GM19328 (cell line): ENCODE results near the gene ZDHHC8.

ENCODE experiments used
- ATAC-seq: cut with Tn5 transposase; IDR thresholded peaks from one replicate; pipeline ENCODE4 v1.9.1; 2021; ENCODE audit warnings: mild to moderate bottlenecking, moderate library complexity; ENCODE audit not compliant: unreplicated experiment

Gene ZDHHC8

GRCh38 chr22:20142711-20143621 lies 11.4 kb downstream of the ZDHHC8 start:
- ATAC-seq, result no peak

- no peak for ATAC-seq
These were observed 12.5 kb downstream of the ZDHHC8 start for GRCh38 chr22:20143883-20144665.

DNA sequence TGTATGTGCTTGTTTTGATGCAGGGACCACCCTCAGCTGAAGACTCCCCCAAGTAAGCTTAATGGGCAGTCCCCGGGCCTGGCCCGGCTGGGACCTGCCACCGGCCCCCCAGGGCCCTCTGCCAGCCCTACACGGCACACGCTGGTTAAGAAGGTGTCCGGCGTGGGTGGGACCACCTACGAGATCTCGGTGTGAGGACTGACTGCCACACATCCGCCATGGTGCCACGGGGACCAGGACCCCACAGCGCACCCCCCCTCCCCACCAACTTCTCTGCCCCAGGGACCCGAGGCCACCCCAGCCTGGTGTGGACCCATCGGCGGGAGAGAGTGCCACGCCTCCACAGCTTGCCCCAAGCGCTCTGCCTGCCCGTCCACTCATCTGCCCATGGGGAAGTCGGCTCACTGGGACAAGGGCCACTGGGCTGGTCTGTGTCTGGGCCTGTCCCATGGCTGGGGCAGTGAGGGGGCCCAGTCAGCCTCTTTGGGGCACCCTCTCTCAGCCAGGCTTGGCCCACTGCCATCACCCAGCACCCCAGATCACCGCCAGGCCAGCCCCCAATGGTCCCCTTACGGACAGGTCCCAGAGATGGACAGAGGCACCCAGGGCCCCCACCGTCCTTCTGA lies 13.7 kb downstream of the ZDHHC8 start:
- no peak for ATAC-seq

- ATAC-seq, result no peak
These were observed 14.2 kb downstream of the ZDHHC8 start for GRCh38 chr22:20145832-20146223.

DNA sequence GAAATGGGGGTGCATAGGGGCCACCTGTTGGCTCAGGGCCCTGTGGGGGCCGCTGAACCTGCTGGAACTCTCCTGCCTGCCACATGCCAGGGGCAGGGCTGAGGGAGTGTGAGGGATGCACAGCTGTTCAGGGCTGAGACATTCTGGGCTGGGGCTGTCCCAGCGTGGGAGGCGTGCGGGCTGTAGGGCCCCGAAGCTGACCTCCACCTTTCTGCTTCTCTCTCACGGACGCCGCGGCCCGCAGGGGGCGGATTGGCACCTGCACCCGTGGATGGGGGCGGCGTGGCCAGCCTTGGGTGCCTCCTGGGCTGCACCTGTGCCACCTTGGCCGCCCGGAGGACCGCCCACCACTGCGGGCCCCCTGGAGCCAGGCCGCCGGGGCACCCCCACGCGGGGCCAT lies 15.2 kb downstream of the ZDHHC8 start:
- no peak for ATAC-seq

- ATAC-seq, result no peak
These were observed 15.8 kb downstream of the ZDHHC8 start for GRCh38 chr22:20147237-20147988.

DNA sequence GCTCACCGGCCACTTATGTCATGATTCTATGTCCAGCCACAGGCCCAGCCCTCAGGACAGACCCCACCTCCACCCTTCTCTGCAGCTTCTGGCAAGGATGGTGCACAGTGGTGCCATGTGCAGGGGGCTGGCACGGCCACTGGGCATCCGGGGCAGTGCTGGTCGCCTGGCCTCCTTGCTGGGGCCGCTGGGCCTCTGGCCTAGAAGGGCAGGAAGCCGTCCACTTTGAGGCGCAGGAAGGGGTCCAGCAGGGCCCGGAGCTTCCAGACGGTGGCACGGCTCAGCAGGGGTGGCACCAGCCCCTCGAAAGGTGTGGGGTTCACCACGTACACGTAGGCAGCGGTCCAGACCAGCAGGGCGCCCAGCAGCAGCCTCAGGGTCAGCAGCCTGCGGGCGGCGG lies 16.8 kb downstream of the ZDHHC8 start:
- ATAC-seq, result no peak

- no peak for ATAC-seq
These were observed 17.9 kb downstream of the ZDHHC8 start for GRCh38 chr22:20149257-20150250.

GRCh38 chr22:20150381-20151275 lies 19.0 kb downstream of the ZDHHC8 start, which contains the start of gene CCDC188:
Gene CCDC188, minus strand, starts transcription at chr22:20151055. Its CDS starts 69 bp downstream, at chr22:20150986.
- no peak for ATAC-seq

DNA sequence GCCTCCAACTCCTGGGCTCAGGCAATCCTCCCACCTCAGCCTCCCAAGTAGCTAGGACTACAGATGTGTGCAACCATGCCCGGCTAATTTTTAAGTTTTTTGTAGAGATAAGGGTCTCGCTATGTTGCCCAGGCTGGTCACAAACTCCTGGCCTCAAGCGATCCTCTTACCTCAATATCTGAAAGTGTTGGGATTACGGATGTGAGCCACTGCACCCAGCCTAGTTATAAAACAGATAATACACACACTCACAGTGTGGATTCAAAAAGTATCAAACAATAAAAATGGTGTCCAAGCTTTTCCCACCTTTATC lies 19.6 kb downstream of the ZDHHC8 start:
- ATAC-seq, result no peak

DNA sequence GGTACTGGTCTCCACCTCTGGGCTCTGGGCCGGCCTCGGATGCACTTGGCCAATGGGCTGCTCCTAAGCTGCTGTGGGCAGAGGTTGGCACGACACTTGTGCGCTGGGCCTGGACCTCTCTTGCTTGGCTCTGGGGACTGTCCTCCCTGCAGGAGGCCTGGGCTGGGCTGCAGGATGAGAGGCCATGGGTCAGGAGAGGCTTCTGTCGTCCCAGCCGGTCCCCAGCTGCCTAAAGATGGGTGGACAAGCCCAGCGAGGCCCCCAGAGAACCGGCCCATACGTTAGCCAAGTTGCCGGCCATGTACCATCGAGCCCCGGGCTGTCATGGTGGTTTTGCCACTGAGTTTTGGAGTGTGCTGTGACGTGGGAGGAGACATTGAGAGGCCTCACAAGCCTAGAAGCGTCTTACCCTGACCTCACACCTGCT lies 20.9 kb downstream of the ZDHHC8 start:
- ATAC-seq, result no peak

DNA sequence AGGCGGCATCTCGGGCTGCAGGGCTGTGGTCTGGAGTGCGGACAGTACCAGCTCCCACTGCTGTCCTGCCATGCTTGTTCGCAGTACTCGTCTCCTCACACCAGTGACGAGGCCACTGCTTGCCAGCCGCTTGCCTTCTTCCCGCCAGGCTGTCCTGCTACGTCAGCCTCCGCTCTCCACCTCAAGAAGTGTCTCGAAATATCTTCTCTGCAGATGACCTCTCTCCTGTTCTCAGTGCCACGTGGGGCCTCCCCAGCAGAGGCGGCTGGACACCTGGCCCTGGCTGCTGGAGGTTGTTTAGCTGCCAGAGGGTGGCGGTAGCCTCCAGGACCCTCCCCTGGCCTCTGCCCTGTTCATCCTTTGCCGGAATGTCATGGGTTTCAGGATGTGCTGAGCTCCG lies 22.3 kb downstream of the ZDHHC8 start:
- no peak for ATAC-seq

- ATAC-seq, result no peak
These were observed 23.1 kb downstream of the ZDHHC8 start for GRCh38 chr22:20154602-20155187.

GRCh38 chr22:20155330-20156041 lies 23.9 kb downstream of the ZDHHC8 start:
- ATAC-seq, result no peak

- ATAC-seq, result no peak
These were observed 24.4 kb downstream of the ZDHHC8 start for GRCh38 chr22:20156042-20156389.

GRCh38 chr22:20156611-20157429 lies 25.2 kb downstream of the ZDHHC8 start:
- no peak for ATAC-seq
